HG03558 (cell line): ENCODE measurements around the gene JAML.

Source experiments
- ATAC-seq: cut with Tn5 transposase; IDR thresholded peaks from one replicate; pipeline ENCODE4 v1.9.1; 2021; ENCODE audit warnings: moderate number of reproducible peaks; ENCODE audit not compliant: unreplicated experiment; ENCODE audit errors: extremely low read depth

The JAML gene

GRCh38 chr11:118224511-118225188 is at the start of gene JAML:
TSS of gene JAML (minus strand) at chr11:118225011. CDS start at chr11:118214866, 10,145 bp downstream.
- ATAC-seq: no peak

GRCh38 chr11:118274186-118274585 is 49.4 kb upstream of the JAML start:
- no peak for ATAC-seq

GRCh38 chr11:118272001-118272400 is 47.2 kb upstream of the JAML start:
- ATAC-seq: no peak

GRCh38 chr11:118267486-118267885 is 42.7 kb upstream of the JAML start:
- no peak for ATAC-seq

- no peak for ATAC-seq
These were observed 41.1 kb upstream of the JAML start for GRCh38 chr11:118265954-118266353.

GRCh38 chr11:118264569-118265465 is 40.0 kb upstream of the JAML start:
- ATAC-seq: no peak

- no peak for ATAC-seq
These were observed 39.1 kb upstream of the JAML start, which contains the start of gene MPZL2 for GRCh38 chr11:118263695-118264568. TSS of gene MPZL2 (minus strand) at chr11:118264297. CDS start at chr11:118264153, 144 bp downstream.

GRCh38 chr11:118263112-118263511 is 38.3 kb upstream of the JAML start:
- no peak for ATAC-seq

GRCh38 chr11:118260353-118260752 is 35.5 kb upstream of the JAML start:
- no peak for ATAC-seq

- ATAC-seq: no peak
These were observed 34.3 kb upstream of the JAML start for GRCh38 chr11:118259138-118259537.

- no peak for ATAC-seq
These were observed 33.6 kb upstream of the JAML start for GRCh38 chr11:118258410-118258809.

- no peak for ATAC-seq
These were observed 27.9 kb upstream of the JAML start for GRCh38 chr11:118252688-118253087.

GRCh38 chr11:118251858-118252652 is 27.2 kb upstream of the JAML start, which contains the start of gene MPZL3:
TSS of gene MPZL3 (minus strand) at chr11:118252365. CDS start at chr11:118252294, 71 bp downstream.
- peak; percentile 51 for ATAC-seq

- no peak for ATAC-seq
These were observed 22.2 kb upstream of the JAML start for GRCh38 chr11:118247041-118247440.

GRCh38 chr11:118245936-118246562 is 21.2 kb upstream of the JAML start:
- ATAC-seq: no peak

GRCh38 chr11:118243993-118244762 is 19.4 kb upstream of the JAML start:
- ATAC-seq: no peak

GRCh38 chr11:118243161-118243560 is 18.4 kb upstream of the JAML start:
- ATAC-seq: no peak

- ATAC-seq: no peak
These were observed 16.9 kb upstream of the JAML start for GRCh38 chr11:118241764-118242098.
